Cardiac fibroblast (primary cell): Measurements from ENCODE around the gene NSRP1.

Source experiments
- DNase-seq, 2 donors: peaks; one replicate each; pipeline versions ENCODE4 v3.0.0 to v3.0.0-alpha.2; 2010; ENCODE audit warnings: low read depth in 2 of 2
- H3K4me3 ChIP-seq, 2 donors: replicated peaks in 1 of 2; 1 replicate in 1 of 2; 2 replicates in 1 of 2; pipeline ENCODE4 v1.5.1; 2011; ENCODE audit warnings: low read depth in 2 of 2, low read length in 2 of 2, mild to moderate bottlenecking in 2 of 2, moderate library complexity in 1 of 2
- TF ChIP-seq, protein P1 (sequence below): IDR thresholded peaks from one replicate; pipeline ENCODE4 v1.5.1; 2011; ENCODE audit warnings: low read depth, mild to moderate bottlenecking, low read length, inconsistent platforms

The NSRP1 gene

DNA sequence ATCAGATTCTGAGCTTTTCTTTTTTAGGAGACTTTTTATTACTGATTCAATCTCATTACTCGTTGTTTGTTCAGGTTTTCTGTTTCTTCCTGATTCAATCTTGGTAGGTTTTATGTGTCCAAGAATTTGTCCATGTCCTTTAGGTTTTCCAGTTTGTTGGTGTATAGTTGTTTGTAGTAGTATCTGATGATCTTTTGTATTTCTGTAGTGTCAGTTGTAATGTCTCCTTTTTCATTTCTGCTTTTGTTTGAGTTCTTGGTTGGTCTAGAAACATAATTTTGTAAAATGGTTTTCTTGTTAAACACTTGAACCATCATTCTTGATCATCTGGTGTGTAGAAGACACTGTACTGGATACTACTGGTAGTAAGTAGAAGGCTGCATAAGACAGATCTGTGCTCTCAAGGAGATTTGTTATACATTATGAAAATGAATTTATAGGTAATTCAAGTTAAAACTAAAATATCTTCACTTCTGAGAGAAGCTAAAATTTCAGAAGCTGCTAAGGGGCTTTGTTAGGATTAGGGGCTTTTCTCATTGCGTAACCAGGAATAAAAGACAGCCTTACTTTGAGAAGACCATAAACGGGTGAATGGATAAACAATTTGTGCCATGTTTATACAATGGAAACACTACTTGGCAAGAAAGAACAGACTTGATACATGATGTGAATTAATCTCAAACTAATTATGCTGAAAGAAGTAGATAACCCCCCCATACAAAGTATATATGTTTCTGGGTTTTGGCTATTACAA lies 44.0 kb downstream of the NSRP1 start:
- H3K4me3 ChIP-seq: no peak overlapping the region
- TF ChIP-seq, protein P1, sequence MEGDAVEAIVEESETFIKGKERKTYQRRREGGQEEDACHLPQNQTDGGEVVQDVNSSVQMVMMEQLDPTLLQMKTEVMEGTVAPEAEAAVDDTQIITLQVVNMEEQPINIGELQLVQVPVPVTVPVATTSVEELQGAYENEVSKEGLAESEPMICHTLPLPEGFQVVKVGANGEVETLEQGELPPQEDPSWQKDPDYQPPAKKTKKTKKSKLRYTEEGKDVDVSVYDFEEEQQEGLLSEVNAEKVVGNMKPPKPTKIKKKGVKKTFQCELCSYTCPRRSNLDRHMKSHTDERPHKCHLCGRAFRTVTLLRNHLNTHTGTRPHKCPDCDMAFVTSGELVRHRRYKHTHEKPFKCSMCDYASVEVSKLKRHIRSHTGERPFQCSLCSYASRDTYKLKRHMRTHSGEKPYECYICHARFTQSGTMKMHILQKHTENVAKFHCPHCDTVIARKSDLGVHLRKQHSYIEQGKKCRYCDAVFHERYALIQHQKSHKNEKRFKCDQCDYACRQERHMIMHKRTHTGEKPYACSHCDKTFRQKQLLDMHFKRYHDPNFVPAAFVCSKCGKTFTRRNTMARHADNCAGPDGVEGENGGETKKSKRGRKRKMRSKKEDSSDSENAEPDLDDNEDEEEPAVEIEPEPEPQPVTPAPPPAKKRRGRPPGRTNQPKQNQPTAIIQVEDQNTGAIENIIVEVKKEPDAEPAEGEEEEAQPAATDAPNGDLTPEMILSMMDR: no peak
- DNase-seq: no peak

DNA sequence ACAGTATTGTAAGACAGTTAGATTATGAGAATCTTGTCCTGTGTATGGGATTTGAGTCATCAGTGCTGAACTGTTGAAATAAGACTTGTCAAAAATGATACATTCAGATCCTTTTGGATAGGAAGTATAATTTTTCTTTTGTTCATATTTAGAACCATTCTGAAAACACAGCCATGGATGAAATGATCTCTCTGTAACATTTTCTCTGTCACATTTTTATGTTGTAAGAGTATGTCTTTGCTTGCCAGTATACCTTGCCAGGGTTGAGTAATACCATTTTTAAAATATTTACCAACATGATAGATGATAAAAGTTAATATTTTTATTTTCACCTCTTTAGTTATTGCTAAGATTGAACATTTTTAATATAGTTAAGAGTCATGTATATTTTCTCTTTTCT lies 45.0 kb downstream of the NSRP1 start:
- no peak overlapping the region for H3K4me3 ChIP-seq
- DNase-seq: peak; percentile 10 to 23
- TF ChIP-seq, protein P1: no peak

DNA sequence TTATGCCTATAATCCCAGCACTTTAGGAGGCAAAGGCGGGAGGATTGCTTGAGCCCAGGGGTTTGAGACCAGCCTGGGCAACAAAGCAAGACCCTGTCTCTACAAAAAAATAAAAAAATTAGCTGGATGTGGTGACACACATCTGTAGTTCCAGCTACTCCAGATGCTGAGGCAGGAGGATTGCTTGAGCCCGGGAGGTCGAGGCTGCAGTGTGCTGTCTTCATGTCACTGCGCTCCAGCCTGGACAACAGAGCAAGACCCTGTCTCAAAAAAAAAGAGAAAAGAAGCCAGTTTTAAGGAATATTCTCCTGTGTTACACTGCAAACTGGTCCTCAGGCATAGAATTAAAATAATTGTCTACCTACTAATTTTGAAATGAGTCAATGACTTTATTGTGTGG lies 47.9 kb downstream of the NSRP1 start:
- DNase-seq: no peak

DNA sequence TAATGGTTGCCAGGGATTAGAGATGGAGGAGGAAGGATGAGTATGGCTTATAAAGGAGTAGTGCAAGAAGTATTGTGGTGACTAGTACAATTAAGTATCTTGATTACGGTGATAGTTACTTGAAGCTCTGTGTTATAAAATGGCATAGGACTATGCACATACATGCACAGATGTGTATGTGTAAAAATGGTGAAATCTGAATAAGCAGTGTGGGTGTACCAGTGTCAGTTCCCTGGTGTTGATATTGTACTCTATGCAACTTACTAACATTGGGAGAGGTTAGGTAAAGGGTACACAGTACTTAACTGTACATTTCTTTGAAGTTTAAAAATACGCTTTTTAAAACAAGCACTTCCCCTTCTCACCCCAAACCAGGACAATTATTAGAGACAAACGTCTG lies 48.5 kb downstream of the NSRP1 start:
- TF ChIP-seq, protein P1: no peak
- no peak overlapping the region for H3K4me3 ChIP-seq
- DNase-seq: no peak

More for the DNA sequence above, 47.9 kb downstream of the NSRP1 start:
- TF ChIP-seq, protein P1: no peak
- no peak overlapping the region for H3K4me3 ChIP-seq

DNA sequence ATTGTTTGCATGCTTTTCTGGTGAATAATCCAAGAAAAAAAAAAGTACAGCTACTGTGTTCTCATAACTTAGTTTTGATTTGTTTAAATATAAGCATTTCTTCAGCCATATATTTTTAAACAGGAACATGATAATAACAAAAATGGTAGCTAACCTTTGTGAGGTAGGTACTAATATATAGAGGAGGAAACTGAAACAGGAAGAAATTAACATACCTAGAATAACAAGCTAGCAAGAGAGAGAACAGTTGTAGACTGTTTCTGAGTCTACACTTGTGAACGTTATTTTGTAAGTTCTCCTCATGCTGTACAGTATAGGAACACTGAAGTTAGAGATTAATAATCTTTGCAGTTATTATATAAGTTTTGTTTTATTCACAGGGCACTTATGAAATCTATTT lies 49.3 kb downstream of the NSRP1 start:
- TF ChIP-seq, protein P1: no peak
- DNase-seq: no peak

DNA sequence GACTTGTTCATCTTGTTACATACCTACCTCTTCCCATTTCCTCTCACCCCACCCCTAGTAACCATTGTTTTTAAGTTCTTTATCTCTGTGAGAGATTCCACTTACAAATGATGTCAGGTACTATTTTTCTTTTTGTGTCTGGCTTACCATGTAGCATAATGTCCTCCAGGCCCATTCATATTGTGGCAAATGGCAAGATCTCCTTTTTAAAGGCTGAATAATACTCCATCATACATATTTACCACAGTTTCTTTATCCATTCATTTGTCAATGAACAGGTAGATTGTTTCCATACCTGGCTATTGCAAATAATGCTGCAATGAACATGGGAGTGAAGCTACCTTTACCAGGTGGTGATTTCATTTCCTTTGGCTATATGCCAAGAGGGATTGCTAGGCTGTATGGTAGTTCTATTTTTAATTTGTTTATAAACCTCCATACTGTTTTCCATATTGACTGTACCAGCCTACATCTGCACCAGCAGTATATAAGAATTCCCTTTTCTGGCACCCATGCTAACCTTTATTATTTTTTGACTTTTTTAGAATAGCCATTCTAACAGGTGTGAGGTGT lies 53.9 kb downstream of the NSRP1 start:
- H3K4me3 ChIP-seq: no peak overlapping the region
- DNase-seq: no peak
- TF ChIP-seq, protein P1: no peak

More for the DNA sequence above, 49.3 kb downstream of the NSRP1 start:
- no peak overlapping the region for H3K4me3 ChIP-seq
